NCI-H1105 (cell line): Measurements from ENCODE around the gene CDY1.
"Not testable (repeated sequence)": the region's sequence is repeated elsewhere in the genome, so short reads cannot be mapped to it uniquely, and the experiment has no call there.

Source experiments
- DNase-seq: peaks from one replicate; lab custom pipeline; 2025; lab: John Stamatoyannopoulos, UW

The CDY1 gene

DNA sequence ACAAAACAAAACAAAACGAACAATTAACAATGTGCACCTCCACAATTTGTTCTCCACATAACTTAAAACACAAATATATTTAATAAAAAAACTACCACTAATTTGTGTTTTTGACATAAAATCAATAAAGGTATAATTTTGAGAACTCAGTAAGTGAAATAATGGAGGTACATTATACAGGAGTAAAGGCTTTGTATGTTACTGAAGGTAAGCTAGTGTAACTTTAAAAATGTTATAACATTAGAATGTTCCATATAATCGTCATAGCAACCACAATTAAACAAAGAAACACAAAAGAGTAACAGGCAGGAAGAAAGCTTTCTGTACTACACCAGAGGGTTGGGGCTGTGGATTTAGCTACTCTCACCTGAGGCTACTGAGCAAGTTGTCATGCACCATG, at the start of gene CDY1:
TSS of gene CDY1 (plus strand) at position 301 of the 400 bp plus-strand sequence. CDS start 326 bp downstream, outside the sequence.
- not testable (repeated sequence) for DNase-seq

- DNase-seq, result not testable (repeated sequence)
Observed at GRCh38 chrY:25593336-25593735, 28.6 kb upstream of the CDY1 start.

DNA sequence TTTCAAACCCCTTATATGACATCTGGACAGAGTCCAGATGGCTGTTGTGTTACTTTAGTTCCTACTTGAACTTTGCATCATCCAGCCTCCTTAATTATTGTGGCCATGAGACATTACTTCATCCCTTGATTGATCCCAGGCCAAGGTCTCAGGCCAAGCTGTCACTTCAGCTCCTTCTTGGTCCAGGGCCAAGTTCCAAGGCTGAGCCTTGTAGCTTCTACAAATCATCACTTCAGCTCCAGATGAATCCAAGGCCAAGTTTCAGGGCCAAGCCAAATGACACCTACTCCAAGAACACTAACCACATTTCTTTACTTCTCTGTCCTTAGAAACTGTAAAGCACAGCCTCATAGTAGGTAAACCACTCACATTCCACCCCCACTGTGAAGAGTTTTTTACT, 1.7 kb upstream of the CDY1 start:
- DNase-seq, result not testable (repeated sequence)

- DNase-seq, result not testable (repeated sequence)
Observed at GRCh38 chrY:25626524-25626923, 4.6 kb downstream of the CDY1 start.

DNA sequence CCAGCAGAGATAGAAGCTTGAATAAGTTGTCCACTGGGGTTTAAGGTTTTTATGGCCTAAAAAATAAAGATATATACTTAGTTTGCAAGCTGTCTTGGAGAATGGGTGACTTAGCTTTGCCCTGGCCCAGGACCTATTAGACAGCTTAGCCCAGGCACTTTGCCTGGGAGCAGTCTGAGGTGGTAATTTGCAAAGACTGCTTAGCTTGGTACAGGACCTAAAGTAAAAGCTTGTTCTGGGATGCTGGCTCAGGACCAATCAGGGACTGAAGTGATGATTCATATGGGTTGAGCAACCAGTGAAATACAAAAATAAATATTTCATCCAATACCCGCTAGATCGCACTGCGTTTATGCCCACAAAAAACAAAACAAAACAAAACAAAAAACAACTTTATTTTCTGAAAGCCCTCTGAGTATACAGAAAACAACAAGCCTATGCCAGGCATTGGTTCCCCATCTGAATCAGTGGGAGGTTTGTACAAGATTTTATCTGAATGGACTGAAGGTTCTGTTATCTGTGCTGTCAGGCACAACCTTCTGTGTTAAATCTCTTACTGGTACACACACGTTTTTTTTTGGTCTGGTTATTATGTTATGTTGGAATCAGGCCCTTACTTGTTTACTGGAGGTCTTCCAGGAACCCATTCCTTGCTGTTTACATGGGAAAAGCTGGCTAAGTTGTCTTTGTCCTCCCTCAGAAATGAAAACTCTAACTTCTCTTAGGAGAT, 8.6 kb downstream of the CDY1 start:
- not testable (repeated sequence) for DNase-seq

GRCh38 chrY:25639852-25640251, 17.9 kb downstream of the CDY1 start:
- not testable (repeated sequence) for DNase-seq

DNA sequence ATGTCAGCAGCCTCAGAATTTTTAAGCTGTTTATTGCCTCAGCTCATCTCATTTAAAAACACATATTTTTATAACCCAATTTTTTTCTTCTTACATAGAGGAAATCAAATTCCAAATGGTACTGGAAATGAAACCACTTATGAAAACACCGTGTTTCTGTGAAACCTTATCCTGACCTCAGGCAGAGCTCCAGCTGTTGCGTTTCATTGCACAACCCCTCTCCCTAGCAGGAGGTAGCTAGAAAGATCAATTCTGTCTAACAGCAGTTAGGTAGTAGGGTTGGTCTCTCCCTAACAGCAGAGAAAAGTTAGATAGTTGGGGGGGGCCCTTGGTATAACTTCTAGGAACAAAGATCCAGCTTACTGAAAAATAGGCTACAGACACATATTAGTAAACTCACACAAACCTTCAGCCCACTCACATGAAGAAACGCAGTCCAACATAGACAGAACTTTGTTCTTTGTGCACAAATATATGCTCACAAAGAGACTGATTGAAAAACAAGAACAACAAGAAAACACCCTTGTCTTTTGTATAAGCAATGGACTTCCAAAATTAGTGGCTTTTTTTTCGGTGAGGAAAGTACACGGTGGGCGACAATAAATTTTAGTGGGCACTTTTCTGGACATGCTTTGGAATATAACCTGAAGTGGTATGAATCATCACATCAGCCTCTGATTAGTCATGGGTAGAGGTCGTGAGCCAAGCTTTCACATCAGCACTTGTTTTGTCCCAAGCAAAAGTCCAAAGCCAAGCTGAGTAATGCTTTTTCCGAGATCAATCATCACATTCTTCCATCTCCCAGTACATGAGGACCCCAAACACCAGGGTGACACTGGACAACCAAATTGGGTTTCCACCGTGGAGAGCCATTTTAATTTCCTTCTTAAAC, 21.4 kb downstream of the CDY1 start:
- not testable (repeated sequence) for DNase-seq
